Measurements from ENCODE around the gene MAP3K5.

Gene MAP3K5

DNA sequence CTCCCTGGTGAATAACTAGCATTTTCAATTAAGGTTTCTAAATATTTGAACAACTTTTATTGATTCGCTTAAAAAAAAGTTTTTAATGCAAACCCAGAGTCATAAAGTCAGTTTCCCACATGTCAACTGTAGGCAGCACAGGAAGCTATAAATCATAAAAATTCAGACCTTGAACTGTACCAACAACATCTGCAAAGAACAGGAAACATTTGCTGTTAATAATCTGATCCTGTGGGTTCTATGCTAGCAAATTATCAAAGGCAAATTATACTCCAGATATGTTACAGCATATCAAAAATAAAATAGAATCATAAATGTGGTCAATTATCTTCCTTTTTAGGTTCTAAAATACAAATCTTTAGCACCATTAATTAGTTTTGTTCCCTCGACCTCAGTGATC lies 225.4 kb downstream of the MAP3K5 start:
- H3K4me3 ChIP-seq (ENCODE audit: low read depth, low read length) = no peak overlapping the region
- TF ChIP-seq, protein P1, sequence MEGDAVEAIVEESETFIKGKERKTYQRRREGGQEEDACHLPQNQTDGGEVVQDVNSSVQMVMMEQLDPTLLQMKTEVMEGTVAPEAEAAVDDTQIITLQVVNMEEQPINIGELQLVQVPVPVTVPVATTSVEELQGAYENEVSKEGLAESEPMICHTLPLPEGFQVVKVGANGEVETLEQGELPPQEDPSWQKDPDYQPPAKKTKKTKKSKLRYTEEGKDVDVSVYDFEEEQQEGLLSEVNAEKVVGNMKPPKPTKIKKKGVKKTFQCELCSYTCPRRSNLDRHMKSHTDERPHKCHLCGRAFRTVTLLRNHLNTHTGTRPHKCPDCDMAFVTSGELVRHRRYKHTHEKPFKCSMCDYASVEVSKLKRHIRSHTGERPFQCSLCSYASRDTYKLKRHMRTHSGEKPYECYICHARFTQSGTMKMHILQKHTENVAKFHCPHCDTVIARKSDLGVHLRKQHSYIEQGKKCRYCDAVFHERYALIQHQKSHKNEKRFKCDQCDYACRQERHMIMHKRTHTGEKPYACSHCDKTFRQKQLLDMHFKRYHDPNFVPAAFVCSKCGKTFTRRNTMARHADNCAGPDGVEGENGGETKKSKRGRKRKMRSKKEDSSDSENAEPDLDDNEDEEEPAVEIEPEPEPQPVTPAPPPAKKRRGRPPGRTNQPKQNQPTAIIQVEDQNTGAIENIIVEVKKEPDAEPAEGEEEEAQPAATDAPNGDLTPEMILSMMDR (IDR thresholded peaks at IDR 0.05; ENCODE audit: borderline replicate concordance, insufficient read depth, low read depth, low read length) = no peak

DNA sequence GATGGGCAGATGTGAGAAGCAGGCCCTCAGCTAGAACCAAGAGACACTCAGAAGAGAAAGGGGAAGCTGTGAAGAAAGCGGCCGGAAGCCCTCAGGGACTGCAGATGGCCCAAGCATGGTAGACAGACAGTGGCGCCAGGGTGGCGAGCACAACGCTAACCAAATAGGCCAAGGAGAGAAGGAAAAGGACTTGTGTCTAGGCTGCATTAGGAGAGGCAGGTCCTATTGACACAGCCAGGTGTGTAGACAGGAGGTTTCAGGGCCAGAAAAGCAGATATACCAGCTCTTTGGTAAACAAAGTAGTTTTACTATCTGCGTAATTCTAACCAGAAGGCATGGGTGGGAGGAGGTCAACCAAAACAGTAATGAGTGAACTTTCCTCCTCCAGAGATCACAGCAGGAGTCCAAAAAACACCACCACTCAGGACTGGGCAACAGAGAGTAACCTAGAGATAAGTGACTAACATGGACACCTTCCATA lies 226.2 kb downstream of the MAP3K5 start:
- H3K4me3 ChIP-seq (ENCODE audit: low read depth, low read length) = no peak overlapping the region
- TF ChIP-seq, protein P1 (IDR thresholded peaks at IDR 0.05; ENCODE audit: borderline replicate concordance, insufficient read depth, low read depth, low read length) = no peak

DNA sequence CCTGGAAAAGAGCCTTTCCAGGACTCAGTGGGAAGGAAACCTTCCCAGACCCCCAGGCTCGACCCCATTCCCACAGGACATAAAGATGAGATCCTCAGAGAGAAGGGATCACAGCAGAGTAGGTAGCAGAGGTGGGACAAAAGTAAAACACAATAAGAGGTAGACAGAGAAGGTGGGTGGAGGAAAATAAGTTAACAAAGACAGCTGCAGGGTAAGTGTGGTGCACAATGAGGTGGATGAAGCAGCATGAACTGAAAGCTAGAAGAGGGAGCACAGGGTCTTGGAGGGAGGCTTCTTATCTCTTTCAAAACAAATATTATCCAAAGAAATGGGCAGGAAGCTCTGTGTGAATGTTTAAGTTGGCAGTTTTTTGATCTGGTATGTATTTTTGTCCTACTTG lies 228.1 kb downstream of the MAP3K5 start:
- H3K4me3 ChIP-seq (ENCODE audit: low read depth, low read length) = no peak overlapping the region
- TF ChIP-seq, protein P1 (IDR thresholded peaks at IDR 0.05; ENCODE audit: borderline replicate concordance, insufficient read depth, low read depth, low read length) = no peak

DNA sequence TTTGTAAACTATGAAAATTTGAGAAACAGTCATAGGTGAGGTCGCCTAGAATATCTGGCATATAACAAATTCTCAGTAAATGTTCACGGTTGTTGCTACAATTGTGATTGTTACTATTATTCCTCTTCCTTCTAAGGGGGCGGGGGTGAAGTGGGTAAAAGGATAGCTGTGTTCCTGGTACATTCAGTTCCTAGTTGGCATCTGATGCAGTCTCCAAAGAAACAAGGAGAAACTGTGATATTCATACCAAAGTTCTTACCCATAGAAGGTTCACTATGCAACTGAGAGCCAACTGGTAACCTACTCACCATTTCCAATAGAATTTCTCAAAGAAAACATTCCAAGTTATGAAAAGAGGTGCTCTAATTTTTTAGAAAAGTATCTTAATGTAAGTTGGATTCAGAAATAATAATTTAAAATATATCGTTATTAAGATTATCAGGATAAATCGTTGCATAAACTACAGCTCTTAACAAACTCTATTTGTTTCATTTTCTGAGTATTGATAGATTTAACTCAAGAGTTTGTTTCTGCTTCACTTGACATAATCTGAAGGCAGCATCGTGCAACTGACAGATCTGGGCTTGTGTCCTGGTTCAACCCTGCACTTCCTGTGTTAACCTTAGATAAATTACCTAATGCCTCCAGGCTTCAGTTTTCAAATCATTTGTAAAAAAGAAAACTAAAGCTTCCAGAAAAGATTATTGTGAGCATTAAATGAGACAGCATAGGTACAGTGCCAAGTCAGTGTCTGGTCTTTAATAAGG lies 228.7 kb downstream of the MAP3K5 start:
- no peak overlapping the region for H3K4me3 ChIP-seq (ENCODE audit: low read depth, low read length)
- TF ChIP-seq, protein P1 (IDR thresholded peaks at IDR 0.05; ENCODE audit: borderline replicate concordance, insufficient read depth, low read depth, low read length) = no peak

DNA sequence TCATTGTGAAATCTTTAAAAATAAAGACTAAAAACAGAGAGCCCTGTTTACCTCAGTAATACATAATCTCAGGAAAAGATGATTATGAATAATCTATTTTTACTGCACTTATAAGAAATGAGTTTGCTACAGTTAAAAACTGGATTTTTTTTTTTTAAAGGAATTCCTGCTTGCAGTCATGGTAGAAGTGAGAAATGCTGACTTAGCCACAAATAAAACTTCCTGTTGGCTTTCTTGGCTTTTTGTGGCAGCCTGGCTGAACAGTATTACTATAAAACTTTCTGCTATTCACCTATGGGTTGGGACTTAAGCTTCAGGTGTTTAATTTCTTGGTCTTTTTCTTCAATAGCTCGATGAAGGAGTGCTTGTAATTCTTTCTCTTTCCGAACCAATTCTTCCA lies 230.1 kb downstream of the MAP3K5 start:
- no peak overlapping the region for H3K4me3 ChIP-seq (ENCODE audit: low read depth, low read length)
- TF ChIP-seq, protein P1 (IDR thresholded peaks at IDR 0.05; ENCODE audit: borderline replicate concordance, insufficient read depth, low read depth, low read length) = no peak

DNA sequence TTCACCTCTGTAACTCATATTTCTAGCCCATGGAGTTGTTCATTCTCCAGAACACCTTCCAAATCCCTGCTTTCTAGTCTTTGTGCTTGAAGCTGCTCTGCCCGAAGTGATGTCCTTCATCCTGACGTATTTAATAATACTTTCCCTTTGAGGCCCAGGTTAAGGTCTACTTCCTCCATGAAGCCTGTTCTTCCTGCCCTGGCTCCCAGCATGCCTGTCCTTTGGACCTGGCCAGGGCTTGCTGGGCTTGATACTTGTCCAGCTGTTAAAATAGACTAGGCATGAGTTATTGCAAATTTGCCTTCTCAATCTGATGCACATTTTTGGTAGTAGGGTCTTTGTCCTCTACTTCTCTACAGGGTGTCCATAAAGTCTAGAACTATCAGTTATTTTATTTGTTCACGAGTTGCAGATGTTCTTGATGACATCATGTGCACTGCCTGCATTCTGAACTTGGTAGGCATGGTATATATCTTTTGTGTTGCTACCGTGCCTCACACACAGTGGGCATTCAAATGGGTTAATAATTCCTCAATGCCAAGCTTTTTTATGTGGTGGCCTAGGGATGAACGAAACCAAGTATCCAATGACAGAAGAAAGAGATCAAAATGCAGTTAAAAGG lies 239.0 kb downstream of the MAP3K5 start:
- TF ChIP-seq, protein P1 (IDR thresholded peaks at IDR 0.05; ENCODE audit: borderline replicate concordance, insufficient read depth, low read depth, low read length) = no peak
- H3K4me3 ChIP-seq (ENCODE audit: low read depth, low read length) = no peak overlapping the region

DNA sequence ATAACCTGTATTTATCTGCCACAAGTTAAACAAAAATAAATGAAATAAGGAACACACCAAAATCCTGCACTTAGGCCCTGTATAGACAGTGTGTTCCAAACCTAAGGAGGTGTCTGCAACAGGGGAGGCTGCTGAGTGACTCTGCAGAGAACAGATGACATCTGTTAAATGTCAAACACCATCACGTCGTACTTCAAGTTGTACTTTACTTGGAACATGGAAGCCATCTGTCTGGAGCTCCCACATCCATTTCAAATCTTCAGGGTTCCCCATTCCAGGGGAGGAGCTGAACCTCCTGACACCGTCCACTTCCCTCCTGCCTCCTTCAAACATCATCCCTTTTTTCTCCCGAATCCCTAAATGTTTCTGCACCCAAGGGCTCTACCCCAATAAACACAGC lies 240.2 kb downstream of the MAP3K5 start:
- TF ChIP-seq, protein P1 (IDR thresholded peaks at IDR 0.05; ENCODE audit: borderline replicate concordance, insufficient read depth, low read depth, low read length) = no peak
- no peak overlapping the region for H3K4me3 ChIP-seq (ENCODE audit: low read depth, low read length)

Measured in GM12875 (cell line).